IPS-20b (cell line): ENCODE measurements around the gene RASA4.
"Not testable (repeated sequence)": the region's sequence is repeated elsewhere in the genome, so short reads cannot be mapped to it uniquely, and the experiment has no call there.

ENCODE experiments used
- H3K27ac ChIP-seq: one replicate; pipeline ENCODE4 v1.5.1; 2013; ENCODE audit warnings: low read length
- H3K27me3 ChIP-seq: 2 replicates; pipeline ENCODE4 v1.6.1; 2013; ENCODE audit warnings: mild to moderate bottlenecking, low read length, inconsistent platforms; ENCODE audit not compliant: insufficient read depth
- H3K36me3 ChIP-seq: 2 replicates; pipeline ENCODE4 v1.6.1; 2013; ENCODE audit warnings: low read depth, mild to moderate bottlenecking, inconsistent platforms, low read length, moderate library complexity; ENCODE audit not compliant: insufficient read depth
- H3K4me1 ChIP-seq: 2 replicates; pipeline ENCODE4 v1.6.1; 2013; ENCODE audit warnings: mild to moderate bottlenecking, control low read depth, inconsistent platforms, low read length, moderate library complexity; ENCODE audit not compliant: insufficient read depth
- H3K4me3 ChIP-seq: 2 replicates; pipeline ENCODE4 v1.5.1; 2013; ENCODE audit warnings: mild to moderate bottlenecking, low read length, inconsistent platforms
- H3K9ac ChIP-seq: 2 replicates; pipeline ENCODE4 v1.6.1; 2013; ENCODE audit warnings: low read depth, mild to moderate bottlenecking, inconsistent platforms, low read length, moderate library complexity
- H3K9me3 ChIP-seq: 2 replicates; pipeline ENCODE4 v1.6.1; 2013; ENCODE audit warnings: mild to moderate bottlenecking, low read depth, low read length, inconsistent platforms; ENCODE audit not compliant: insufficient read depth

RASA4 gene

DNA sequence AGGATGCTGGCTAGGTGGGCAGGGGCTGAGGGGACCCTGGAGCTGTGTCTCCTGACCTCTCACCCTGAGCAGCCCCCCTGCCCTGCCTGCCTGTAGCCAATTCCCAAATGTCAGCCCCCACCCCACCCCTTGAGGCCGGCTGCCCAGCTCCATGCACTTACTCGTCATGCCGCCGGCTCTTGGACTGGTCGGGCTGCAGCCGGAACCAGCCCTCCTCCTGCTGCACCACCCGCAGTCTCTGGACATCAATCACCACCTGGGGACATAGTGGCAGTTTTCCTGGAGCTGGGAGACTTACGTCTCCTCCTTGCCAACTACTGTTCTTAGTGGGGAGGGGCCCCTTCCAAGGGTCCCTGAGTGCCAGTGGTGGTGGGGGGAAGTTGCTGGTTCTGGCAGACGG lies 16.9 kb downstream of the RASA4 start:
- H3K4me3 ChIP-seq = not testable (repeated sequence)

DNA sequence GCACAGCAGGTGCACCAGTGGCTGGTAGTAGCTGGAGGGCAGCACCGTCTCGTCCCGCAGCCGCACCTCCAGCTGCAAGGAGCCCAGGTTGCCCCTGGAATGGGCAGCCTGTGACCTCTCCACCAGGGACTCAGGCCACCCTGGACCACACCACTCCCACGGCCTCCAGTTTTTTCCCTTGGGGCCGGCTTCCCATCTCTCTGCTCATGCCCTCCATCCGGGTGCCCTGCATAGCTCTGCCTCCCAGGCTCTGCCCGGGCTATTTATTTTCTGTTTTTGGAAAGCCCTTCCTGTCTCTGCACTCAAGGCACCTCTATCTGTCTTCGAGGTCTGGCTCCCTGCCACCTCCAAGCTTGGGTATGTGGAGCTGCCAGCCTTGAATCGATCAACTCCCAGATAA lies 20.5 kb downstream of the RASA4 start:
- H3K27me3 ChIP-seq, H3K9ac ChIP-seq, H3K27ac ChIP-seq, H3K4me1 ChIP-seq, H3K4me3 ChIP-seq, H3K36me3 ChIP-seq, H3K9me3 ChIP-seq: not testable (repeated sequence)

More for the DNA sequence above, 16.9 kb downstream of the RASA4 start:
- H3K36me3 ChIP-seq, H3K27ac ChIP-seq, H3K27me3 ChIP-seq, H3K9me3 ChIP-seq, H3K9ac ChIP-seq, H3K4me1 ChIP-seq: not testable (repeated sequence)

DNA sequence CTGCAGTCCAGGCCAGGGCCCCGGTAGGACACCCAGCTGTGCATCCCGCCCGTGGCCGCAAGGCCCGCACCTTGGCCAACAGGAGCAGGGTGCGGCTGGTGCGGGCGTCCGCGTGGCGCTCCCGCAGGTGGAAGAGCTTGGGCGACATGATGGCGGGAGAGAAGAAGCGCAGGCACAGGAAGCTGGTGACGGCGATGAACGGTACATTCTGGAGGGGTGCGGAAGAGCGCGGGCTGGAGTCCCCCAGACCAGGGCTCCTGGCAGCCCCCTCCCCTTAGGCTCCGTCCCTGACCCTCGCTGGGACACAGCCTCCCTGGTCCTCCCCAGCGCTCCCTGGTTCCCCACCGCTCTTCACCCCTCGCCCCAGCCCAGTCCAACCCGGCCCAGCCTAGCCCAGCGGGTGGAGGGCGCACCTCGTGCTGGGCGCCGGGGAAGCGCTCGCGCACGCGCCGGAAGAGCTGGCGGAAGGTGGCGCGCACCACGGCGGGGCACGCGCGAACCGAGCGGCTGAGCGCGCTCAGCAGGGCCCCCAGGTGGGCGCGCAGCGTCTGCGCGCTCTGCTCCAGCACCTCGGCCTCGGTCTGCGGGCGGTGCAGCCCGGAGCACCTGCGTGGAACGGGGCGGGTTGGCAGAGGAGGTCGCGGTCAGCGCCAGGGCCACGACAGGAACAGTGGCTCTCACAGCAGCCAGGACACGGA lies 22.8 kb downstream of the RASA4 start:
- not testable (repeated sequence) for H3K9me3 ChIP-seq, H3K9ac ChIP-seq, H3K4me1 ChIP-seq, H3K27ac ChIP-seq, H3K36me3 ChIP-seq, H3K4me3 ChIP-seq, H3K27me3 ChIP-seq

DNA sequence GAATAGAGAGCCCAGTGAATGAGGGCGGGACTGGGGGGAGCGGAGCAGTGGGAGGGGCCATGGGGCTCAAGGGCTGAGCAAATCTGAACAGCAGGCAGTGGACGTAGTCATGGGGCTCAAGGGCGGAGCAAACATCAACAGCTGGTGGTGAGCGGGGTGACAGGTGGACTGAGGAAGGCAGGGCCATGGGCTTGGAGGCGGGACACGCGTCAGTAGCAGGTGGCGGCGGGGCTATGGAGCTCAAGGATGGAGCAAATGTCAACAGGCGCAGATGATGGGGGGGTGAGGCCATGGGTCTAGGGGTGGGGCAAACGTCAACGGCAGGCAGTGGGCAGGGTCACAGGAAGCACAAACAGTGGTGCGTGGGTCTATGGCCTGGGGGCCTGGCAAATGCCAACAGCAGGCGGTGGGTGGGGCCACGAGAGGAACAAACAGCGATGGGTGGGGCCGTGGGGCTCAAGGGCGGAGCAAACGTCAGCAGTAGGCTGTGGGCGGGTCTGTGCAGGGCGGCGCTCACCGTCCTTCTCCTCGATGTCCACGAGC lies 24.0 kb downstream of the RASA4 start:
- not testable (repeated sequence) for H3K9ac ChIP-seq, H3K4me1 ChIP-seq, H3K27ac ChIP-seq, H3K36me3 ChIP-seq, H3K27me3 ChIP-seq, H3K4me3 ChIP-seq, H3K9me3 ChIP-seq

DNA sequence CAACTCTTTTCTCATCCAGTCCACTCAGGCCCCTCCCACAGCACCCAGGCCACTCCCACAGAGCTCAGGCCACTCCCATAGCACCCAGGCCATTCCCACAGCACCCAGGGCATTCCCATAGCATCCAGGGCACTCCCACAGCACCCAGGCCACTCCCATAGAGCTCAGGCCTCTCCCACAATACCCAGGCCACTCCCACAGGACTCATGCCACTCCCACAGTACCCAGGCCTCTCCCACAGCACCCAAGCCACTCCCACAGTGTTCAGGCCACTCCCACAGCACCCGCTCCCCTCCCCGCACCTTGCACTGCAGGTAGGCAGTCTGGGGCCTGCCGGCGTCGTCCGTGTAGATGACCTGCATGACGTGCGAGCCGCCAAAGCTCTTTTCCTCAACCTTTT lies 26.7 kb downstream of the RASA4 start:
- not testable (repeated sequence) for H3K36me3 ChIP-seq, H3K9ac ChIP-seq, H3K4me3 ChIP-seq, H3K27ac ChIP-seq, H3K27me3 ChIP-seq, H3K4me1 ChIP-seq, H3K9me3 ChIP-seq

DNA sequence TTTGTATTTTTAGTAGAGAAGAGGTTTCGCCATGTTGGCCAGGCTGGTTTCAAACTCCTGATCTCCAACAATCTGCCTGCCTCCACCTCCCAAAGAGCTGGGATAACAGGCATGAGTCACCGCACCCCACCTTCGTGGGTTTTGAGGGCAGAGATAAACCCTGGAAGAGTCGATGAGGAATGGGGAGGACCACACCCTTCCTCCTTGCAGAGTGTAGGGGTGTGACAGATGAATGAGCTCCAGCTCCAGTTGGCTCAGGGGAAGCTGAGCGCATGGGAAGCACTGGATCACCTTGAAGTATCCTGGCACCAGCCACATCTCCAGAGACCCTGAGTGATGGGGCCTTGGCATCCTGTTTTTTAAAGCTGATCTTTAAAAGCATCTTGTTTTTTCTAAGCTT lies 33.1 kb downstream of the RASA4 start:
- not testable (repeated sequence) for H3K4me3 ChIP-seq, H3K9me3 ChIP-seq, H3K27me3 ChIP-seq, H3K36me3 ChIP-seq, H3K9ac ChIP-seq, H3K27ac ChIP-seq, H3K4me1 ChIP-seq

DNA sequence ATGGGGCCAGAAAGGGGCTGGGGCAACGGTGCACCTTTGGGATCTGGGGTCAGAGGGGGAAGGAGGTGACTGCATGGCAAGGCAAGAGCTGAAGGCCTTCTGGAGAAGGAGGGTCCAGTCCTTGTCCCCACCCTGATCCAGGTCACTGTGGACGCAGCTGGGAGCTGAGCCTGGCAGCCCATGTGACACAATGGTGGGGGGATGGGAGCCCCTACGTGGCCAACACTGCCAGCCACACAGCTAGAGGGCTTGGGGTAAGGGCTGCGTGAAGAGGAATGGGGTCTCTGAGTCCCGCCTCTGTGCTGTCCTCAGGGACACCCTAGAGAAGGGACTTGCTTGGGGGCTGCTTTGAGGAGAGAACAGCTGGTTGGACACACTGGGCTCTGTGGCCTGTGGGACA lies 34.8 kb downstream of the RASA4 start:
- not testable (repeated sequence) for H3K9me3 ChIP-seq, H3K9ac ChIP-seq, H3K27ac ChIP-seq, H3K4me1 ChIP-seq, H3K36me3 ChIP-seq, H3K4me3 ChIP-seq, H3K27me3 ChIP-seq

DNA sequence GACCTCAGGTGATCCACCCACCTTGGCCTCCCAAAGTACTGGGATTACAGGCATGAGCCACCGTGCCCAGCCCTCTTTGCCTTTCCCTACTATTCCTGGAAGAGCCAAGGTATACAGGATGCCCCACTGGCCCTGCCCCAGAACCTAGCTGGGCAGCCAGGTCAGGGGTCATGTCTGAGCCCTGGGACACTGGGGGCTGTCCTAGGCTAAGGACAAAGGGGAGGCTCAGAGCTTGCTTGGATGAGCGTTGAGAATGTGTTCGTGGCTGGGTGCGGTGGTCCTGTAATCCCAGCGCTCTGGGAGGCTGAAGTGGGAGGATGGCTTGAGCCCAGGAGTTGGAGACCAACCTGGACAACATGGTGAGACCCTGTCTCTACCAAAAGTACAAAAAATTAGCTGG lies 38.1 kb downstream of the RASA4 start:
- not testable (repeated sequence) for H3K27me3 ChIP-seq

DNA sequence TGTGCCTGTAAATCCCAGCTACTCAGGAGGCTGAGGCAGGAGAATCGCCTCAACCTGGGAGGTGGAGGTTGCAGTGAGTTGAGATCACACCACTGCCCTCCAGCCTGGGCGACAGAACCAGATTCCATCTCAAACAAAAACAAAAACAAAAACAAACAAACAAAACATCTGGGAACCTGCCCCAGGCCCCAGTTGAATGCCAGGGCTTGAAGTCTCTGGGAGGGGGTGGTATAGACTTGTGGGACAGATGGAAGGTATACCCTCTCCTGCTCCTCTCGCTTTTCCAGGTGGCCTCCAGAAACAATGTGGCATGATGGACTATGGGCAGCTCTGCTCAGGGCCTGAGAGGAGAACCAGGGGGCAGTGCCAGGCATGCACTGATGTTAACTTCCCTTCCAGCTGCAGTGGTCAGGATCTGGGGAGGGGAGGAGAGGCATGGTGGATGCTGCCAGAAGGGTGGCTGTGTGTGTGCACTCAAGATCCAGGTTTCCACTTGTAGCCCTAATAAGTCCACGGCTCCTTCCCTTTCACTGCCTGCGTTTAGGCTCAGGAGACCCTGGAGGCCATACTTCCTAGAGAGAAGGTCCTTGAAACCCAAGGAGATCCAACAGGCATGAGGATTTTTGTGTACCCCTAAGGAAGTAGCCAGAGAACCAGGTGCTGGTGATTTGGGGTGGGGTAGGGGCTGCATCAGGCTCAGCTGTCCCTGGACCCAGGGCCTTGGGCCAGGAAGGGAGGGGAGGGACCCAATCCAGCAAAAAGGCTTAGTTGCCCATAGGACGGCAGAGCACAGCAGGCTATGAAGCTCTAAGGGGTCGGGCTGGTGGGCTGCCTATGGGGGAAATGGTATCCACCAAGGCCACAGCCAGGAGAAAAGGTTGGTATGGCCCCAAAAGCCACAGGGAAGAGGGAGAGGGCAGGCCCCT lies 39.0 kb downstream of the RASA4 start:
- not testable (repeated sequence) for H3K27me3 ChIP-seq, H3K36me3 ChIP-seq, H3K4me3 ChIP-seq, H3K9ac ChIP-seq, H3K4me1 ChIP-seq, H3K9me3 ChIP-seq, H3K27ac ChIP-seq

More for the DNA sequence above, 38.1 kb downstream of the RASA4 start:
- H3K4me3 ChIP-seq, H3K27ac ChIP-seq, H3K9ac ChIP-seq, H3K4me1 ChIP-seq, H3K9me3 ChIP-seq, H3K36me3 ChIP-seq: not testable (repeated sequence)

DNA sequence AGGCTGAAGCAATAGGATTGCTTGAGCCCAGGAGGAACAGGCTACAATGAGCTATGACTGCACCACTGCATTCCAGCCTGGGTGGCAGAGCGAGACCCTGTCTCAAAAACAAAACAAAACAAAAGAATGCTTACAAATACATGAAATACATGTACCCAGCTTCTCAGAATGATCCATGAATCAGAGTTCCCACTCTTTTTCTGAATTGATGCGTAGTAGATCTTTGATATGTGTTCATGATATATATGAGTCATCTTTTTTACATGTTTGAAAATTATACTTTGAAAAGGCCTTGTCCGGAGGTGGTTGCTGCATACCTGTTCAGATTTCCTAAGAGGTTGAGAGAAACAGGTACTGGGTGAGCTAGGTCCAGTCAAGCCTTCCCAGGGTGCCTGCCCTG lies 40.2 kb downstream of the RASA4 start:
- not testable (repeated sequence) for H3K27ac ChIP-seq, H3K9ac ChIP-seq, H3K27me3 ChIP-seq, H3K4me3 ChIP-seq, H3K9me3 ChIP-seq, H3K4me1 ChIP-seq, H3K36me3 ChIP-seq

DNA sequence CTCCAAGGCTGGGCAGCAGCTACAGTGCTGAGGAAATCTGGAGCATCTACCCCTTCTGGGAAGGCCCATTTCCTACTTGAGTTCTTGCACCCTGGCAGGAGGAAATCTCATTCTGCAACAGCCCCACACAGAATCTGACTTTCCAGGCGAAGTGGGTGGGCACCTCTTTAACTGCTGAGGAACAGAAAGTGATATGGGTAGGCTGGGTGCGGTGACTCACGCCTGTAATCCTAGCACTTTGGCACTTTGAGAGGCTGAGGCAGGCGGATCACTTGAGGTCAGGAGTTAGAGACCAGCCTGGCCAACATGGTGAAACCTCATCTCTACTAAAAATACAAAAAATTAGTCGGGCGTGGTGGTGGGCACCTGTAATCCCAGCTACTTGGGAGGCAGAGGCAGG lies 41.9 kb downstream of the RASA4 start:
- not testable (repeated sequence) for H3K4me3 ChIP-seq, H3K27ac ChIP-seq, H3K4me1 ChIP-seq, H3K9me3 ChIP-seq, H3K36me3 ChIP-seq, H3K27me3 ChIP-seq, H3K9ac ChIP-seq
